A549 (cell line): ENCODE results near the gene ZNF346. TPM values are rescaled to one million over a fixed set of nuclear protein-coding genes. Genes with fewer than 3 reads are reported as not detected.

ENCODE experiments used
- ATAC-seq, 2 experiments: fragments of 200-7000 bp in 1 of 2; fragments of >200 bp in 1 of 2; cut with Nextera tagmentation in 1 of 2; cut with Tn5 transposase in 1 of 2; 3 replicates each; pipeline versions ENCODE4 v1.8.0 to v1.9.1; 2018 to 2020; ENCODE audit warnings: mild to moderate bottlenecking in 1 of 2, moderate library complexity in 1 of 2
- CTCF ChIA-PET: fragments of 300-600 bp; sonication (Branson Sonifier 250); formaldehyde crosslinking; extraction: SDS; loops from one replicate; lab custom pipeline; 2021; ENCODE audit warnings: antibody characterized with exemption, inconsistent platforms; lab: Yijun Ruan, JAX
- POLR2A ChIA-PET: fragments of 350-600 bp; formaldehyde crosslinking; extraction: SDS; loops from one replicate; lab custom pipeline; 2021; ENCODE audit warnings: antibody characterized with exemption, inconsistent platforms; lab: Yijun Ruan, JAX
- DNase-seq, 2 experiments: peaks; one replicate each; pipeline versions ENCODE4 v3.0.0 to v3.0.0-alpha.2; 2011 to 2016; ENCODE audit warnings: low read depth in 1 of 2, low spot score in 1 of 2
- FAIRE-seq: peaks from 2 replicates; lab custom pipeline; 2011; peaks lifted over from hg19 to GRCh38; lab: Jason Lieb, UNC
- H3K27ac ChIP-seq, 2 experiments: fragments of >200 bp; sonication (Bioruptor Twin); formaldehyde crosslinking; 3 replicates each; pipeline ENCODE4 v1.5.1; 2016 to 2017
- H3K4me1 ChIP-seq: fragments of >200 bp; sonication (Bioruptor Twin); formaldehyde crosslinking; 3 replicates; pipeline ENCODE4 v1.6.1; 2016
- H3K4me2 ChIP-seq: fragments of >200 bp; sonication (Bioruptor Twin); formaldehyde crosslinking; 3 replicates; pipeline ENCODE4 v1.6.1; 2016
- H3K4me3 ChIP-seq: fragments of >200 bp; sonication (Bioruptor Twin); formaldehyde crosslinking; 3 replicates; pipeline ENCODE4 v1.5.1; 2016
- H3K9me3 ChIP-seq: fragments of >200 bp; sonication (Bioruptor Twin); formaldehyde crosslinking; 3 replicates; pipeline ENCODE4 v1.6.1; 2016
- CTCF ChIP-seq: fragments of >200 bp; sonication (Bioruptor Twin); formaldehyde crosslinking; IDR thresholded peaks from 3 replicates; pipeline ENCODE4 v1.5.1; 2016
- EHMT2 ChIP-seq: fragments of 200-600 bp; sonication (generic); IDR thresholded peaks from 2 replicates; pipeline ENCODE4 v1.6.1; 2016; ENCODE audit warnings: antibody characterized with exemption, low read depth, mild to moderate bottlenecking, moderate library complexity
- EP300 ChIP-seq, 2 experiments: fragments of >200 bp; sonication (Bioruptor Twin); formaldehyde crosslinking; IDR thresholded peaks; 2 replicates in 1 of 2; 3 replicates in 1 of 2; pipeline ENCODE4 v1.6.1; 2016 to 2017
- FOXS1 ChIP-seq: fragments of 250-450 bp; sonication (Bioruptor Pico); IDR thresholded peaks from 2 replicates; pipeline ENCODE4 v1.5.0; 2020; ENCODE audit warnings: mild to moderate bottlenecking, moderate library complexity
- HMGXB4 ChIP-seq: fragments of 250-450 bp; sonication (Bioruptor Pico); IDR thresholded peaks from 2 replicates; pipeline ENCODE4 v1.5.0; 2021; ENCODE audit warnings: mild to moderate bottlenecking, moderate library complexity, borderline replicate concordance
- HOXA7 ChIP-seq: fragments of 250-450 bp; sonication (Bioruptor Pico); IDR thresholded peaks from 2 replicates; pipeline ENCODE4 v1.5.0; 2020; ENCODE audit warnings: mild to moderate bottlenecking, moderate library complexity
- HOXB13 ChIP-seq: fragments of 250-450 bp; sonication (Bioruptor Pico); IDR thresholded peaks from 2 replicates; pipeline ENCODE4 v1.5.0; 2020; ENCODE audit warnings: low read depth, mild to moderate bottlenecking, moderate library complexity
- JUN ChIP-seq, 2 experiments: fragments of >200 bp; sonication (Bioruptor Twin); formaldehyde crosslinking; IDR thresholded peaks; 2 replicates in 1 of 2; 3 replicates in 1 of 2; pipeline ENCODE4 v1.6.1; 2016 to 2017
- KDM5A ChIP-seq: fragments of 200-600 bp; sonication (generic); IDR thresholded peaks from 2 replicates; pipeline ENCODE4 v1.6.1; 2016; ENCODE audit warnings: antibody characterized with exemption, mild to moderate bottlenecking
- NFE2L2 ChIP-seq: fragments of 150-350 bp; conservative IDR thresholded peaks from 2 replicates; pipeline ENCODE4 v1.6.1; 2014; ENCODE audit warnings: low read length
- NR3C1 ChIP-seq: fragments of >200 bp; sonication (Bioruptor Twin); formaldehyde crosslinking; IDR thresholded peaks from 3 replicates; pipeline ENCODE4 v1.6.1; 2017
- POLR2A ChIP-seq: IDR thresholded peaks from 2 replicates; pipeline ENCODE4 v1.6.1; 2012; ENCODE audit warnings: mild to moderate bottlenecking, low read length
- RAD21 ChIP-seq, 2 experiments: fragments of >200 bp in 1 of 2; sonication (Bioruptor Twin) in 1 of 2; formaldehyde crosslinking in 1 of 2; IDR thresholded peaks in 1 of 2; conservative IDR thresholded peaks in 1 of 2; 2 replicates in 1 of 2; 3 replicates in 1 of 2; pipeline ENCODE4 v1.6.1; 2012 to 2018; ENCODE audit warnings: inconsistent platforms in 1 of 2
- REST ChIP-seq: fragments of 200-600 bp; sonication (generic); IDR thresholded peaks from 2 replicates; pipeline ENCODE4 v1.6.1; 2016; ENCODE audit warnings: antibody characterized with exemption, mild to moderate bottlenecking, moderate library complexity
- SREBF2 ChIP-seq: fragments of 450-650 bp; IDR thresholded peaks from 2 replicates; pipeline ENCODE4 v1.6.1; 2014; ENCODE audit warnings: mild to moderate bottlenecking, moderate library complexity
- TFCP2L1 ChIP-seq: fragments of 250-450 bp; sonication (Bioruptor Pico); IDR thresholded peaks from 2 replicates; pipeline ENCODE4 v1.5.0; 2021; ENCODE audit warnings: mild to moderate bottlenecking
- TP53 ChIP-seq: fragments of 250-450 bp; sonication (Bioruptor Pico); IDR thresholded peaks from 2 replicates; pipeline ENCODE4 v1.5.0; 2021; ENCODE audit warnings: mild to moderate bottlenecking, moderate library complexity
- ZFP36 ChIP-seq: fragments of 450-650 bp; IDR thresholded peaks from 2 replicates; pipeline ENCODE4 v1.6.1; 2014; ENCODE audit warnings: borderline replicate concordance; ENCODE audit not compliant: partially characterized antibody
- ZNF302 ChIP-seq: fragments of 250-450 bp; sonication (Bioruptor Pico); IDR thresholded peaks from 2 replicates; pipeline ENCODE4 v1.9.0; 2021; ENCODE audit warnings: inconsistent platforms, mild to moderate bottlenecking, moderate library complexity
- whole genome bisulfite sequencing: methylation state at CpG from one replicate; pipeline ENCODE4 v1.1.6; 2017; ENCODE audit errors: missing lambda C conversion rate; 5-methylcytosine and 5-hydroxymethylcytosine counted together
- polyA plus RNA-seq, 4 experiments: library from polyadenylated mRNA; depleted of rRNA in 3 of 4; stranded (reverse); fragments of >200 nt; fragmentation: RNase III in 1 of 4; extraction: RNeasy Plus Mini Kit Qiagen cat#74134 plus additional on column Dnase treatment in 1 of 4; gene quantifications; 2 replicates in 3 of 4; 3 replicates in 1 of 4; pipeline ENCODE4 v1.2.3, GENCODE V29; 2011 to 2017

Gene ZNF346
- polyA plus RNA-seq, 2 of the 4 experiments (the other 2 are of a cell fraction), result 13.5 to 14.1 TPM

GRCh38 chr5:177098470-177099141 lies 76.1 kb downstream of the ZNF346 start:
- H3K4me1 ChIP-seq, result peaks cover 20% of the 10 kb centered on the region
- ATAC-seq (peak in 1 of 2 experiments; percentile 8; a peak in 3 of 6 replicates), FAIRE-seq (no peak), DNase-seq (no peak)
- 81% methylated on average over 10 of the region's 18 CpGs for WGBS
- no peak overlapping the region for H3K27ac ChIP-seq
- ChIA-PET POLR2A (no interaction called here), CTCF (interaction anchor here (0.7 to 8.1 kb wide), 9 partner anchors 8 to 438 kb away, joined by 3 to 103 read pairs (median 4); partner anchors contain the start of gene FGFR4)
- H3K4me3 ChIP-seq, result no peak overlapping the region
- no peak for TF ChIP-seq POLR2A
- TF ChIP-seq CTCF, result no peak
- TF ChIP-seq TFCP2L1 (CRISPR knock-in tag), result no peak
- TF ChIP-seq ZNF302, result no peak
- TF ChIP-seq REST, result no peak
- TF ChIP-seq TP53, result no peak
- no peak for TF ChIP-seq RAD21 (conservative IDR thresholded peaks at IDR 0.05 in 1 of 2, IDR thresholded peaks at IDR 0.05 in 1 of 2)
- TF ChIP-seq SREBF2, result no peak
- TF ChIP-seq HOXA7, result no peak
- no peak overlapping the region for H3K4me2 ChIP-seq
- no peaks in the 10 kb centered on the region for H3K9me3 ChIP-seq

- Histone ChIP-seq H3K9me3 (no peaks in the 10 kb centered on the region), H3K27ac (no peak overlapping the region), H3K4me2 (no peak overlapping the region), H3K4me1 (peaks cover 11% of the 10 kb centered on the region), H3K4me3 (no peak overlapping the region)
- peak; percentile 11 to 16; a peak in 4 of 6 replicates for ATAC-seq
- ChIA-PET POLR2A (no interaction called here), CTCF (interaction anchor here (0.7 to 8.1 kb wide), 4 partner anchors 12 to 113 kb away, joined by 3 to 103 read pairs (median 13); partner anchors contain the start of gene FGFR4)
- WGBS, result 74% methylated on average over 13 of the region's 13 CpGs
- DNase-seq, result no peak
- FAIRE-seq, result no peak
- TF ChIP-seq HMGXB4 (CRISPR knock-in tag) (no peak), FOXS1 (CRISPR knock-in tag) (no peak), EHMT2 (no peak), POLR2A (no peak), REST (no peak), NFE2L2 (no peak), HOXB13 (CRISPR knock-in tag) (no peak), NR3C1 (no peak), JUN (IDR thresholded peaks at IDR 0.05) (no peak), KDM5A (no peak), ZFP36 (no peak), EP300 (IDR thresholded peaks at IDR 0.05) (no peak)
These were observed 77.1 kb downstream of the ZNF346 start for GRCh38 chr5:177099422-177100093.
